Stomach (tissue), 9 donors: ENCODE data around the gene FLCN. TPM values are rescaled to one million over a fixed set of nuclear protein-coding genes. Genes with fewer than 3 reads are reported as not detected.
"Not testable (repeated sequence)": the region's sequence is repeated elsewhere in the genome, so short reads cannot be mapped to it uniquely, and the experiment has no call there.

Source experiments
- DNase-seq, 2 donors: peaks; one replicate each; pipeline versions ENCODE4 v3.0.0 to v3.0.0-alpha.2; 2013 to 2019
- H3K27ac ChIP-seq, 5 donors: fragments of 200-600 bp in 4 of 5; sonication (generic) in 4 of 5; one replicate each; pipeline ENCODE4 v1.5.1; 2013 to 2019; ENCODE audit warnings: mild to moderate bottlenecking in 1 of 5, moderate library complexity in 1 of 5
- H3K27me3 ChIP-seq, 3 donors: fragments of 200-600 bp; sonication (generic); one replicate each; pipeline ENCODE4 v1.5.1; 2017 to 2019; ENCODE audit warnings: mixed run types in 1 of 3
- H3K36me3 ChIP-seq, 4 donors: fragments of 200-600 bp; sonication (generic); 1 replicate in 3 of 4; 2 replicates in 1 of 4; pipeline ENCODE4 v1.5.1; 2016 to 2019
- H3K4me1 ChIP-seq, 4 donors: fragments of 200-600 bp; sonication (generic); one replicate each; pipeline ENCODE4 v1.5.1; 2016 to 2019
- H3K4me3 ChIP-seq, 4 donors: fragments of 200-600 bp; sonication (generic) in 3 of 4; one replicate each; pipeline ENCODE4 v1.5.1; 2016 to 2019; ENCODE audit warnings: mild to moderate bottlenecking in 1 of 4
- H3K9me3 ChIP-seq, 4 donors: fragments of 200-600 bp; sonication (generic); one replicate each; pipeline ENCODE4 v1.5.1; 2016 to 2019
- EP300 ChIP-seq: sonication (generic); formaldehyde crosslinking; IDR thresholded peaks from one replicate; pipeline ENCODE4 v1.6.1; 2017; ENCODE audit warnings: antibody characterized with exemption
- POLR2A ChIP-seq, 4 donors: fragments of 450-650 bp; IDR thresholded peaks; one replicate each; pipeline ENCODE4 v1.6.1; 2016; ENCODE audit warnings: antibody characterized with exemption in 4 of 4, control low read depth in 2 of 4, mild to moderate bottlenecking in 1 of 4, moderate library complexity in 1 of 4
- POLR2AphosphoS5 ChIP-seq, 3 donors: sonication (generic); formaldehyde crosslinking; IDR thresholded peaks; one replicate each; pipeline ENCODE4 v1.6.1; 2016; ENCODE audit warnings: antibody characterized with exemption in 3 of 3
- WGBS, 5 donors: extraction: QIAGEN DNeasy Blood & Tissue Kit in 3 of 5; methylation state at CpG; one replicate each; pipeline versions ENCODE4 v1.1.5 to v1.1.7; 2013 to 2018; 5-methylcytosine and 5-hydroxymethylcytosine counted together
- intact Hi-C: fragments of 100-400 bp; cut with DNase I; formaldehyde crosslinking; loops from one replicate; pipeline ENCODE4 v1.15.1; 2023; ENCODE audit warnings: low total_unique reads
- polyA plus RNA-seq, 3 donors: library from polyadenylated mRNA; stranded (reverse); fragments of 200-250 nt; gene quantifications; one replicate each; pipeline ENCODE4 v1.2.3, GENCODE V29; 2013
- total RNA-seq, 5 donors: library from RNA; depleted of rRNA; stranded (reverse); fragments of >200 nt; gene quantifications; one replicate each; pipeline versions ENCODE4 v1.1.0 to v1.2.3, GENCODE V29; 2014 to 2016
- TF ChIP-seq, protein P1 (sequence below), 7 experiments: fragments of 450-650 bp in 4 of 7; fragments of 200-600 bp in 3 of 7; sonication (generic) in 3 of 7; IDR thresholded peaks; one replicate each; pipeline ENCODE4 v1.5.1; 2016 to 2019; ENCODE audit warnings: antibody characterized with exemption in 7 of 7, control low read depth in 2 of 7, mild to moderate bottlenecking in 1 of 7
- donor health status: healthy with polysubstance abuse.
- donor health status: Bipolar disorder and iron deficiency.
- donor health status: healthy.

Gene FLCN
- total and polyA plus RNA-seq, 8 donors: 6.9 to 378 (median 41.9) TPM

DNA sequence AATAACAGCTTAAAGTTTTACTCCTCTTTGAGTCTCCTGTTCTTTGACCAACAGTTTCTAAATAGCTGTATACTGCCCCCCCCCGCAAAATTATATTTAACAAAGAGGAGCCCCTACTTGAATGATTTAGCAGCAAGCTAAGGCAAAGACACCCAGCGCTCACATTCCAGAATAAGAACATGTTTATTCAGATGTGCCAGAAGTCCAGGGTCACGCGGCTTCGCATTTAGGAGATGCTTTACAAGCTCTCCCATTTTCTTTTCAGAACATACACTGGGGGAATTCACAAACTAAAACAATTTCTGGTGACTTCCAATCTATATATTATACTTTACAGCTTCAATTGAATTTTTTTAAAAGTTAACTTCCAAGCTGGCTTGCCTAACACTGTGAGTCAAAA lies 36.1 kb downstream of the FLCN start:
- peak in 1 of 2 donors; percentile 65 for DNase-seq
- WGBS, 5 donors: 48 to 73% (median 69%) methylated on average over 5 of the region's 5 CpGs

DNA sequence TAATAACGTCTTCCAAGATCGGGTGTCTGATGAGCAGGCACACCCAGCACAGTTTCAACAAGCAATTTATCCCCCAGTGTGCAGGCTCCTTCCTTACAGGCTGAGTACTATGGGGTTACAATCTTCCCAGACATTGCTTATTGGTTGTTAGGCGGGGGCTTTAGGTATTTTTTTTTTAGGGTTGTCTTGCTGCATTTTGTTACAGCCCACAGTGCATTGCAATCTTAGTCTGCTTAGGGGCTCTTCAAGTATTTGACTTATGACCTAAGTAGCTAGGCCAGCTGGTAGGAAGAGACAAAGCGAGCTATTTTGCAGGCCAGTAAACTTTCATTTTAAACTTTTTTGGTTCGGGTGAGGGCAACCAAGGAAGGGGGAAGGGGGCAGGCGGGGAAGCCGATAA lies 36.7 kb downstream of the FLCN start:
- Histone ChIP-seq H3K27me3 (no peaks in the 10 kb centered on the region), H3K4me3 (no peak overlapping the region)
- 54 to 79% (median 71%) methylated on average over 7 of the region's 7 CpGs for WGBS, 5 donors

More for the DNA sequence above, 36.1 kb downstream of the FLCN start:
- TF ChIP-seq POLR2AphosphoS5 (IDR thresholded peaks at IDR 0.05) (no peak), POLR2A (IDR thresholded peaks at IDR 0.05) (no peak), EP300 (no peak)
- TF ChIP-seq, protein P1, sequence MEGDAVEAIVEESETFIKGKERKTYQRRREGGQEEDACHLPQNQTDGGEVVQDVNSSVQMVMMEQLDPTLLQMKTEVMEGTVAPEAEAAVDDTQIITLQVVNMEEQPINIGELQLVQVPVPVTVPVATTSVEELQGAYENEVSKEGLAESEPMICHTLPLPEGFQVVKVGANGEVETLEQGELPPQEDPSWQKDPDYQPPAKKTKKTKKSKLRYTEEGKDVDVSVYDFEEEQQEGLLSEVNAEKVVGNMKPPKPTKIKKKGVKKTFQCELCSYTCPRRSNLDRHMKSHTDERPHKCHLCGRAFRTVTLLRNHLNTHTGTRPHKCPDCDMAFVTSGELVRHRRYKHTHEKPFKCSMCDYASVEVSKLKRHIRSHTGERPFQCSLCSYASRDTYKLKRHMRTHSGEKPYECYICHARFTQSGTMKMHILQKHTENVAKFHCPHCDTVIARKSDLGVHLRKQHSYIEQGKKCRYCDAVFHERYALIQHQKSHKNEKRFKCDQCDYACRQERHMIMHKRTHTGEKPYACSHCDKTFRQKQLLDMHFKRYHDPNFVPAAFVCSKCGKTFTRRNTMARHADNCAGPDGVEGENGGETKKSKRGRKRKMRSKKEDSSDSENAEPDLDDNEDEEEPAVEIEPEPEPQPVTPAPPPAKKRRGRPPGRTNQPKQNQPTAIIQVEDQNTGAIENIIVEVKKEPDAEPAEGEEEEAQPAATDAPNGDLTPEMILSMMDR (IDR thresholded peaks at IDR 0.05): no peak
- H3K4me3 ChIP-seq: no peak overlapping the region
- H3K36me3 ChIP-seq: peaks cover 0 to 12% (median 8%) of the 10 kb centered on the region in 4 donors
- peaks cover 28 to 61% (median 50%) of the 10 kb centered on the region in 4 donors for H3K4me1 ChIP-seq
- H3K27me3 ChIP-seq: no peaks in the 10 kb centered on the region
- intact Hi-C loops: no loop called here
- no peaks in the 10 kb centered on the region for H3K9me3 ChIP-seq
- peak overlapping the region in 4 of 5 donors; percentile 45 to 95 (median 59) for H3K27ac ChIP-seq

DNA sequence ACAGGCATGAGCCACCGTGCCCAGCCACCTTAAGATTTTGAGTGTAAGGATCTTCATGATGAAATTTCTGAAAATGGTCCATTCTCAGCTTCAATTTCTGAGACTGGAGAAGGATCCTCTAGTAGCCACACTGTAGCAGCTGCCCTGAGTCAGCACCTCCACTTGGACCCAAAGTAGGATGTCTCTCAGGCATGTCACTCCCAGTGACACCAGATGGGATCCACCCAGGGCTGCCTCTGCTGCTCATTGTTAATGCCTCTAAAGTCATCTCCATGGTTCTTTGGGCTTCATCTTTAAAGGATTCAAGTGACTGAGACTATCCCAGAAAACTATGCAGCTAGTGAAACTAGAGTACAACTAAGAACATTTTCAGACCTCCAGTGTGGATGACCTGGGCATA lies 38.7 kb downstream of the FLCN start:
- WGBS, 5 donors: 94 to 100% (median 97%) methylated on average over 1 of the region's 1 CpG

More for the DNA sequence above, 36.7 kb downstream of the FLCN start:
- Histone ChIP-seq H3K4me1 (peaks cover 23 to 56% (median 45%) of the 10 kb centered on the region in 4 donors), H3K36me3 (peaks cover 0 to 12% (median 8%) of the 10 kb centered on the region in 4 donors), H3K27ac (peak overlapping the region in 4 of 5 donors; percentile 45 to 95 (median 59)), H3K9me3 (no peaks in the 10 kb centered on the region)
- no peak for DNase-seq
- TF ChIP-seq POLR2AphosphoS5 (IDR thresholded peaks at IDR 0.05) (no peak), POLR2A (IDR thresholded peaks at IDR 0.05) (no peak), EP300 (no peak)
- TF ChIP-seq, protein P1 (IDR thresholded peaks at IDR 0.05): no peak
- intact Hi-C loops: no loop called here

DNA sequence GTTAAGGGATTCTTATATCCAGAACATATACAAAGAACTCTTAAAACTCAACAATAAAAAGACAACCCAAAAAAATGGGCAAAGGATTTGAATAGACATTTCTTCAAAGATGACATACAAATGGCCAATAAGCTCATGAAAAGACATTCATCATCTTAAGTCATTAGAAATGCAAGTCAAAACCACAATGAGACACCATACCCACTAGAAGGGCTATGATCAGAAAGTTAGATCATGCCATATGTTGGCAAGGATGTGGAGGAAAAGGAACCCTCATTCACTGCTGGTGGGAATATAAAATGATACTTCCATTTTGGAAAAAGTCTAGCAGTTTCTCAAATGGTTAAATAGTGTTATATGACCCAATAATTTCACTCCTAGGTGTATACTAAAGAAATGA lies 40.2 kb downstream of the FLCN start:
- Histone ChIP-seq H3K27me3 (no peaks in the 10 kb centered on the region), H3K27ac (no peak overlapping the region), H3K4me3 (no peak overlapping the region), H3K4me1 (peaks cover 10 to 38% (median 23%) of the 10 kb centered on the region in 4 donors), H3K36me3 (no peaks in the 10 kb centered on the region), H3K9me3 (no peaks in the 10 kb centered on the region)
- intact Hi-C loops: no loop called here
- DNase-seq: no peak
- TF ChIP-seq, protein P1 (IDR thresholded peaks at IDR 0.05): no peak
- TF ChIP-seq POLR2AphosphoS5 (IDR thresholded peaks at IDR 0.05): no peak
- no peak for TF ChIP-seq EP300
- no peak for TF ChIP-seq POLR2A (IDR thresholded peaks at IDR 0.05)

More for the DNA sequence above, 38.7 kb downstream of the FLCN start:
- Histone ChIP-seq H3K36me3 (peaks cover 0 to 12% (median 8%) of the 10 kb centered on the region in 4 donors), H3K27me3 (no peaks in the 10 kb centered on the region), H3K9me3 (no peaks in the 10 kb centered on the region), H3K4me3 (no peak overlapping the region), H3K27ac (no peak overlapping the region), H3K4me1 (peaks cover 7 to 36% (median 26%) of the 10 kb centered on the region in 4 donors)
- DNase-seq: no peak
- TF ChIP-seq, protein P1 (IDR thresholded peaks at IDR 0.05): no peak
- TF ChIP-seq POLR2AphosphoS5 (IDR thresholded peaks at IDR 0.05): no peak
- no peak for TF ChIP-seq EP300
- TF ChIP-seq POLR2A (IDR thresholded peaks at IDR 0.05): no peak
- intact Hi-C loops: no loop called here

DNA sequence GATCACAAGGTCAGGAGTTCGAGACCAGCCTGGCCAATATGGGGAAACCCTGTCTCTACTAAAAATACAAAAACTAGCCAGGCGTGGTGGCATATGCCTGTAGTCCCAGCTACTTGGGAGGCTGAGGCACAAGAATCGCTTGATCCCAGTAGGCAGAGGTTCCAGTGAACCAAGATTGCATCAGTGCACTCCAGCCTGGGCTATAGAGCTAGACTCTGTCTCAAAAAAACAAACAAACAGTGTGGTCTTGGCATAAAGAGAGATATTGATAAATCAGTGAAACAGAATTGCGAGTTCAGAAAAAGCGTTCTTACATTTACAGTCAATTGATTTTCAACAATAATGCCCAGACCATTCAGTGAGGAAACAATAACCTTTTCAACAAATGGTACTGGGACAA lies 41.5 kb downstream of the FLCN start:
- H3K4me3 ChIP-seq, H3K27ac ChIP-seq, H3K9me3 ChIP-seq, DNase-seq, H3K27me3 ChIP-seq, intact Hi-C loops, H3K36me3 ChIP-seq: not testable (repeated sequence)
- H3K4me1 ChIP-seq: peaks cover 11 to 40% (median 24%) of the 10 kb centered on the region in 4 donors
- WGBS, 5 donors: 87 to 93% (median 93%) methylated on average over 5 of the region's 5 CpGs
